Measurements from ENCODE around the gene ATG9B. TPM values are rescaled to one million over a fixed set of nuclear protein-coding genes. Genes with fewer than 3 reads are reported as not detected.
"Not testable (repeated sequence)": the region's sequence is repeated elsewhere in the genome, so short reads cannot be mapped to it uniquely, and the experiment has no call there.

The ATG9B gene
- total RNA-seq, 1 experiment from 2014 or later: 1.3 TPM

- Histone ChIP-seq H3K9ac (ENCODE audit: low read length) (no peak overlapping the region), H3K9me2 (replicated peaks; ENCODE audit: low read length) (no peaks in the 10 kb centered on the region), H2AFZ (ENCODE audit: low read length) (no peak overlapping the region), H3K4me3 (ENCODE audit: low read length) (no peak overlapping the region), H3F3A (ENCODE audit: low read length, unreplicated experiment) (no peaks in the 10 kb centered on the region), H3K4me1 (ENCODE audit: insufficient read depth, low read length) (peaks cover 12% of the 10 kb centered on the region), H3K36me3 (ENCODE audit: low read depth, low read length) (no peaks in the 10 kb centered on the region), H3K9me3 (ENCODE audit: low read length) (no peaks in the 10 kb centered on the region), H3K27ac (ENCODE audit: low read length) (no peak overlapping the region), H3K79me2 (ENCODE audit: low read length) (no peaks in the 10 kb centered on the region), H3K27me3 (ENCODE audit: low read length) (no peaks in the 10 kb centered on the region), H3K4me2 (ENCODE audit: low read length) (no peak overlapping the region), H4K20me1 (ENCODE audit: low read length) (no peaks in the 10 kb centered on the region)
- intact Hi-C loops (cut with micrococcal nuclease): no loop called here
- BruUV-seq (replicated peaks): TSS peak; percentile 5
- ChIA-PET POLR2A (ENCODE audit: unreplicated experiment) (no interaction called here), CTCF (no interaction called here)
- no peak for TF ChIP-seq CTCF (conservative IDR thresholded peaks at IDR 0.05; ENCODE audit: low read depth, low read length)
- no peak for ATAC-seq
- DNase-seq: no peak
Observed at GRCh38 chr7:151045967-151046366, 21.7 kb upstream of the ATG9B start.

GRCh38 chr7:151045262-151045661 is 21.0 kb upstream of the ATG9B start:
- Histone ChIP-seq H3K79me2 (ENCODE audit: low read length) (no peaks in the 10 kb centered on the region), H2AFZ (ENCODE audit: low read length) (no peak overlapping the region), H3K27me3 (ENCODE audit: low read length) (no peaks in the 10 kb centered on the region), H3K36me3 (ENCODE audit: low read depth, low read length) (no peaks in the 10 kb centered on the region), H3K4me2 (ENCODE audit: low read length) (no peak overlapping the region), H3K4me1 (ENCODE audit: insufficient read depth, low read length) (peaks cover 12% of the 10 kb centered on the region), H3K9me2 (replicated peaks; ENCODE audit: low read length) (no peaks in the 10 kb centered on the region), H3K9me3 (ENCODE audit: low read length) (no peaks in the 10 kb centered on the region), H3K9ac (ENCODE audit: low read length) (no peak overlapping the region), H3F3A (ENCODE audit: low read length, unreplicated experiment) (no peaks in the 10 kb centered on the region), H3K4me3 (ENCODE audit: low read length) (no peak overlapping the region), H4K20me1 (ENCODE audit: low read length) (no peaks in the 10 kb centered on the region), H3K27ac (ENCODE audit: low read length) (no peak overlapping the region)
- POLR2A ChIA-PET (ENCODE audit: unreplicated experiment): no interaction called here
- TF ChIP-seq EZH2 (IDR thresholded peaks at IDR 0.05; ENCODE audit: low read length, unreplicated experiment): no peak
- TF ChIP-seq EZH2phosphoT487 (IDR thresholded peaks at IDR 0.05; ENCODE audit: borderline replicate concordance, low read length): no peak
- TF ChIP-seq CTCF (conservative IDR thresholded peaks at IDR 0.05; ENCODE audit: low read depth, low read length): no peak
- intact Hi-C loops (cut with micrococcal nuclease): no loop called here
- BruUV-seq (replicated peaks): no TSS peak
- ATAC-seq (no peak), DNase-seq (no peak)
- CTCF ChIA-PET: no interaction called here

GRCh38 chr7:151043959-151044358 is 19.7 kb upstream of the ATG9B start:
- Histone ChIP-seq H3K27me3 (ENCODE audit: low read length) (no peaks in the 10 kb centered on the region), H3K9me3 (ENCODE audit: low read length) (no peaks in the 10 kb centered on the region), H3K79me2 (ENCODE audit: low read length) (no peaks in the 10 kb centered on the region), H3K4me3 (ENCODE audit: low read length) (no peak overlapping the region), H2AFZ (ENCODE audit: low read length) (no peak overlapping the region), H3K4me2 (ENCODE audit: low read length) (no peak overlapping the region), H3K9me2 (replicated peaks; ENCODE audit: low read length) (no peaks in the 10 kb centered on the region), H4K20me1 (ENCODE audit: low read length) (no peaks in the 10 kb centered on the region), H3F3A (ENCODE audit: low read length, unreplicated experiment) (no peaks in the 10 kb centered on the region), H3K9ac (ENCODE audit: low read length) (no peak overlapping the region), H3K4me1 (ENCODE audit: insufficient read depth, low read length) (peaks cover 22% of the 10 kb centered on the region), H3K36me3 (ENCODE audit: low read depth, low read length) (no peaks in the 10 kb centered on the region), H3K27ac (ENCODE audit: low read length) (no peak overlapping the region)
- ChIA-PET CTCF (no interaction called here), POLR2A (ENCODE audit: unreplicated experiment) (no interaction called here)
- TF ChIP-seq EZH2phosphoT487 (IDR thresholded peaks at IDR 0.05; ENCODE audit: borderline replicate concordance, low read length) (no peak), CTCF (conservative IDR thresholded peaks at IDR 0.05; ENCODE audit: low read depth, low read length) (no peak), EZH2 (IDR thresholded peaks at IDR 0.05; ENCODE audit: low read length, unreplicated experiment) (no peak)
- DNase-seq: no peak
- no TSS peak for BruUV-seq (replicated peaks)
- intact Hi-C loops (cut with micrococcal nuclease): no loop called here
- ATAC-seq: no peak

- H3K79me2 ChIP-seq (ENCODE audit: low read length); H2AFZ ChIP-seq (ENCODE audit: low read length); H3K36me3 ChIP-seq (ENCODE audit: low read depth, low read length); H4K20me1 ChIP-seq (ENCODE audit: low read length); DNase-seq; H3K9ac ChIP-seq (ENCODE audit: low read length); H3F3A ChIP-seq (ENCODE audit: low read length, unreplicated experiment); H3K4me2 ChIP-seq (ENCODE audit: low read length); POLR2A ChIA-PET (ENCODE audit: unreplicated experiment); H3K27ac ChIP-seq (ENCODE audit: low read length); H3K4me3 ChIP-seq (ENCODE audit: low read length); CTCF ChIA-PET; ATAC-seq; H3K27me3 ChIP-seq (ENCODE audit: low read length); intact Hi-C loops (cut with micrococcal nuclease); H3K9me2 ChIP-seq (replicated peaks; ENCODE audit: low read length); BruUV-seq (replicated peaks); H3K9me3 ChIP-seq (ENCODE audit: low read length): not testable (repeated sequence)
- peaks cover 27% of the 10 kb centered on the region for H3K4me1 ChIP-seq (ENCODE audit: insufficient read depth, low read length)
Observed at GRCh38 chr7:151043449-151043848, 19.2 kb upstream of the ATG9B start.
